AG04450 (cell line): ENCODE measurements around the gene GGCT. TPM values are rescaled to one million over a fixed set of nuclear protein-coding genes. Genes with fewer than 3 reads are reported as not detected.
"Not testable (repeated sequence)": the region's sequence is repeated elsewhere in the genome, so short reads cannot be mapped to it uniquely, and the experiment has no call there.

ENCODE experiments used
- CTCF ChIA-PET: fragments of 300-600, 350-600 bp; formaldehyde crosslinking; extraction: SDS; loops from one replicate; lab custom pipeline; 2022; ENCODE audit warnings: antibody characterized with exemption, inconsistent platforms; lab: Charles Lee
- POLR2A ChIA-PET: fragments of 350-600 bp; formaldehyde crosslinking; extraction: SDS; loops from one replicate; lab custom pipeline; 2021; ENCODE audit warnings: antibody characterized with exemption, inconsistent platforms; lab: Yijun Ruan, JAX
- DNase-seq: peaks from one replicate; pipeline ENCODE4 v3.0.0-alpha.2; 2011; ENCODE audit warnings: low read depth, low spot score
- H3K27ac ChIP-seq: one replicate; pipeline ENCODE4 v1.5.1; 2012; ENCODE audit warnings: low read depth, low read length, control low read depth
- H3K27me3 ChIP-seq: one replicate; pipeline ENCODE4 v1.6.0; 2012; ENCODE audit warnings: low read length; ENCODE audit not compliant: control insufficient read depth, insufficient read depth
- H3K4me3 ChIP-seq: 2 replicates; pipeline ENCODE4 v1.5.1; 2011; ENCODE audit warnings: mild to moderate bottlenecking, low read depth, low read length, control low read depth
- H3K9me3 ChIP-seq: 2 replicates; pipeline ENCODE4 v1.5.1; 2012; ENCODE audit warnings: low read length; ENCODE audit not compliant: control insufficient read depth, insufficient read depth
- polyA plus RNA-seq: library from polyadenylated mRNA; depleted of rRNA; stranded (reverse); fragments of >200 nt; gene quantifications from 2 replicates; pipeline ENCODE4 v1.2.3, GENCODE V29; 2011
- TF ChIP-seq, protein P1 (sequence below): IDR thresholded peaks from 2 replicates; pipeline ENCODE4 v1.5.1; 2011; ENCODE audit warnings: low read depth, low read length, control low read depth, inconsistent platforms

GGCT gene
- polyA plus RNA-seq, 1 experiment, result 24.4 TPM

DNA sequence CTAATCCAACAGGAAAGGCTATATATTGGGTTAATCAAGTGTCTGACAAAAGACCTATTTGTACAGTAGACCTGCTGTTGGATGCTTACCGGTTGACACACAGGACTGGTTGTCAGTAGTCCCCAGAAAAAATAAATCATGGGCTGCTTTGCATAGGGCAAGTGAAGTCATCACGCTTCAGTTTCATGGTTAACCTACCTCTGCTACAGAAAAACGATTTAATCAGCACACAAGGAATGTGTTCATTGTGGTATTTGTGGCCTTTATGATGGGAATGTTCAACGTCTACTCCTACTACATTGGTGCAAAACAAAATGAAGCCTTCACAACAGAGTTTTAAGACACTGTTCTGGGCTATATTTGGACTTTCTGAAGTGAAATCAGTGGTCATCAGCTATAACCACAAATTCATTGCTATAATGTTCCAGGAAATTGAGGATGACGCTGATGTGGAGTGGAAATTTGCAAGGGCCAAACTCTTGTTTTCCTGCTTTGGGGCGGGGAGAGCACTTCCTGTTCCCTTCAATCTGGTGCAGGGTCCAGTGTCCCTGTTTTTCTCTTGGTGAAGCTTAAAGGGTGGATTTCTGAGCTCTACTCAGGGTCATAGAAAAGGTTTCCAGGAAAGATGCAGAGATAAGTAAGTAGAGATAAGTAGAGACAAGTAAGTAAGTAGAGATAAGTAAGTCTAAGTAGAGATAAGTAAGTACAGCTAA is 39.3 kb upstream of the GGCT start:
- no peak overlapping the region for H3K27ac ChIP-seq
- no peaks in the 10 kb centered on the region for H3K27me3 ChIP-seq
- ChIA-PET CTCF (interaction anchor here (2.6 to 12.5 kb wide), 2 partner anchors 20 to 34 kb away, joined by 6 to 184 read pairs; no protein-coding TSS in a partner anchor), POLR2A (no interaction called here)
- H3K9me3 ChIP-seq, result no peaks in the 10 kb centered on the region
- no peak overlapping the region for H3K4me3 ChIP-seq
- TF ChIP-seq, protein P1, sequence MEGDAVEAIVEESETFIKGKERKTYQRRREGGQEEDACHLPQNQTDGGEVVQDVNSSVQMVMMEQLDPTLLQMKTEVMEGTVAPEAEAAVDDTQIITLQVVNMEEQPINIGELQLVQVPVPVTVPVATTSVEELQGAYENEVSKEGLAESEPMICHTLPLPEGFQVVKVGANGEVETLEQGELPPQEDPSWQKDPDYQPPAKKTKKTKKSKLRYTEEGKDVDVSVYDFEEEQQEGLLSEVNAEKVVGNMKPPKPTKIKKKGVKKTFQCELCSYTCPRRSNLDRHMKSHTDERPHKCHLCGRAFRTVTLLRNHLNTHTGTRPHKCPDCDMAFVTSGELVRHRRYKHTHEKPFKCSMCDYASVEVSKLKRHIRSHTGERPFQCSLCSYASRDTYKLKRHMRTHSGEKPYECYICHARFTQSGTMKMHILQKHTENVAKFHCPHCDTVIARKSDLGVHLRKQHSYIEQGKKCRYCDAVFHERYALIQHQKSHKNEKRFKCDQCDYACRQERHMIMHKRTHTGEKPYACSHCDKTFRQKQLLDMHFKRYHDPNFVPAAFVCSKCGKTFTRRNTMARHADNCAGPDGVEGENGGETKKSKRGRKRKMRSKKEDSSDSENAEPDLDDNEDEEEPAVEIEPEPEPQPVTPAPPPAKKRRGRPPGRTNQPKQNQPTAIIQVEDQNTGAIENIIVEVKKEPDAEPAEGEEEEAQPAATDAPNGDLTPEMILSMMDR, result no peak
- DNase-seq, result no peak

DNA sequence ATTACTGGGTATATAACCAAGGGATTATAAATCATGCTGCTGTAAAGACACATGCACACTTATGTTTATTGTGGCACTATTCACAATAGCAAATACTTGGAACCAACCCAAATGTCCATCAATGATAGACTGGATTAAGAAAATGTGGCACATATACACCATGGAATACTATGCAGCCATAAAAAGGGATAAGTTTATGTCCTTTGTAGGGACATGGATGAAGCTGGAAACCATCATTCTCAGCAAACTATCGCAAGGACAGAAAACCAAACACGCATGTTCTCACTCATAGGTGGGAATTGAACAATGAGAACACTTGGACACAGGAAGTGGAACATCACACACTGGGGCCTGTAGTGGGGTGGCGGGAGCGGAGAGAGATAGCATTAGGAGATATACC is 38.5 kb upstream of the GGCT start:
- CTCF ChIA-PET, POLR2A ChIA-PET, H3K9me3 ChIP-seq, H3K4me3 ChIP-seq, H3K27ac ChIP-seq, DNase-seq, H3K27me3 ChIP-seq: not testable (repeated sequence)

DNA sequence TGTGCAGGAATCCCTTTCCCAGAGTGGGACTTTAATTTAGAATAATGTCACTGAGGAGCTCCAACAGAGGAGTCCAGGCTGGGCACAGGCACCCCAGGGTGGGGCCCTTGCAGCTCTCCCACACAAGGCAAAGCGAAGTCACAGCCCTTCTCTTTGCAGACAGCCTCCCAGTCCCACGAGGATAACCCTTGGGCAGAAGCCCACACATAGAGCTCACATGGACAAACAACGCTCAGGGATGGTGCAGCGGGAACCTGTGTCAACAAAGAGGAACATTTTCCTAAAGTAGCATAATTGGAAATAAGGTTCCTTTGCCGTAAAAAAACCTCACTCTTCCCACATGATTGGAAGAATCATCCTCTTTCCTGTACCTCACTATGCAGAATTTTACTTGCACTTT is 29.3 kb upstream of the GGCT start:
- Histone ChIP-seq H3K27ac (no peak overlapping the region), H3K4me3 (no peak overlapping the region), H3K9me3 (no peaks in the 10 kb centered on the region), H3K27me3 (no peaks in the 10 kb centered on the region)
- POLR2A ChIA-PET, result no interaction called here
- CTCF ChIA-PET, result no interaction called here
- no peak for DNase-seq
- TF ChIP-seq, protein P1, result no peak

DNA sequence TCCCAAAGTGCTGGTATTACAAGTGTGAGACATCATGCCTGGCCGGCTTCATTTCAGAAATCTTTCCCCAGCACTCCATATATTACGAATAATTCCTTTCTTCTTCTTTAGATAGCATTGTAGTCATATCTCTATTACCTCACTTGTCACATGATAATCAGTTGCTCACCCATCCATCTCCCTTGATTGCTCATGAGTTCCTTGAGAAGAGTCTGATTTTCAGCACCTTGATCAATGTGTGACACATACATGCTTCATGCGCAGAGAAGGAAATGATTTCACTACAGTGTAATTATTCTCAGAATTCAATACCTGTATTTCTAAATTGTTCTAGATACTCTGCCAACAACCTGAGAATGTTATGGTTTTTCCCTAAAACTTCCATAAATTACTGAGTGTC is 26.7 kb upstream of the GGCT start:
- TF ChIP-seq, protein P1, result no peak
- ChIA-PET CTCF (no interaction called here), POLR2A (no interaction called here)
- Histone ChIP-seq H3K9me3 (no peaks in the 10 kb centered on the region), H3K27ac (no peak overlapping the region), H3K4me3 (no peak overlapping the region), H3K27me3 (no peaks in the 10 kb centered on the region)
- DNase-seq, result no peak

DNA sequence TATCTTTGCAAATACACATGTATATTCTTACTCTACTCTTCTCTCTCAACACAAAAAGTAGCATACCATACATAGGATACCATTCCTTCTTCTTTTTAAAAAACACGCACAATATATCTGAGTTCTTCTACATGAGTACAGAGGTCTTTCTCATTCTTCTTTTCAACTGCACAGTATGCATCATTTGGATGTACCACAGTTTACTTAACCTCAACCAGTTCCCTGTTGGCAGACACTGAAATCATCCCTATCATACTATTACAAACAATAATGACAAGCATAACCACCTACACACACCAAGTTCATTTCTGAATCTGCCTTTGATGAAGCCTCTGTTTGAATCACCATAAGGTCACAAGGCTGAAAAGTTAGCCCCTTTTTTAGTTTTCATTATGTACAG is 25.7 kb upstream of the GGCT start:
- DNase-seq, result no peak

More for the DNA sequence above, 25.7 kb upstream of the GGCT start:
- H3K9me3 ChIP-seq, result no peaks in the 10 kb centered on the region
- CTCF ChIA-PET, result interaction anchor here (1.3 kb wide), 1 partner anchor 21 kb away, joined by 3 read pairs; no protein-coding TSS in a partner anchor
- H3K27ac ChIP-seq, result no peak overlapping the region
- H3K27me3 ChIP-seq, result no peaks in the 10 kb centered on the region
- no peak overlapping the region for H3K4me3 ChIP-seq
- TF ChIP-seq, protein P1, result no peak
- POLR2A ChIA-PET, result no interaction called here
